Colonic mucosa (tissue), 4 donors: Measurements from ENCODE around the gene MYH15. TPM values are rescaled to one million over a fixed set of nuclear protein-coding genes. Genes with fewer than 3 reads are reported as not detected.

ENCODE experiments used
- DNase-seq: peaks from one replicate; pipeline ENCODE4 v3.0.0-alpha.2; 2020
- H3K27ac ChIP-seq: fragments of 200-600 bp; one replicate; pipeline ENCODE4 v1.8.0; 2021
- H3K27me3 ChIP-seq: fragments of 200-600 bp; one replicate; pipeline ENCODE4 v1.8.0; 2021
- H3K36me3 ChIP-seq: fragments of 200-600 bp; one replicate; pipeline ENCODE4 v1.8.0; 2021
- H3K4me1 ChIP-seq: fragments of 200-600 bp; one replicate; pipeline ENCODE4 v1.8.0; 2021; ENCODE audit warnings: mild to moderate bottlenecking
- H3K4me3 ChIP-seq: fragments of 200-600 bp; one replicate; pipeline ENCODE4 v1.8.0; 2021
- H3K9ac ChIP-seq, 2 donors: one replicate each; pipeline ENCODE4 v1.7.0; 2013; ENCODE audit warnings: control low read depth in 2 of 2, low read depth in 2 of 2, low read length in 2 of 2
- H3K9me3 ChIP-seq: fragments of 200-600 bp; one replicate; pipeline ENCODE4 v1.8.0; 2021
- intact Hi-C: fragments of 100-400 bp; cut with DNase I; formaldehyde crosslinking; loops from one replicate; pipeline ENCODE4 v1.14.1; 2022
- total RNA-seq, 2 donors: library from RNA; stranded (reverse); fragmentation: NEBNext Ultra II Directional in 1 of 2; extraction: Animal tissue kit (Norgen Biotek cat#: 25700) in 1 of 2; gene quantifications; one replicate each; pipeline ENCODE4 v1.2.1, GENCODE V29; 2021
- TF ChIP-seq, protein P1 (sequence below): fragments of 200-600 bp; IDR thresholded peaks from one replicate; pipeline ENCODE4 v1.8.0; 2022; ENCODE audit warnings: antibody characterized with exemption, mild to moderate bottlenecking
- donor health status: healthy.
- donor health status: DM: no; HTN: no; CAD: no.
- donor health status: DM: no; HTN: no; CAD: no.

MYH15 gene
- total RNA-seq, 2 donors from 2014 or later, result 0.13 to 0.44 TPM

DNA sequence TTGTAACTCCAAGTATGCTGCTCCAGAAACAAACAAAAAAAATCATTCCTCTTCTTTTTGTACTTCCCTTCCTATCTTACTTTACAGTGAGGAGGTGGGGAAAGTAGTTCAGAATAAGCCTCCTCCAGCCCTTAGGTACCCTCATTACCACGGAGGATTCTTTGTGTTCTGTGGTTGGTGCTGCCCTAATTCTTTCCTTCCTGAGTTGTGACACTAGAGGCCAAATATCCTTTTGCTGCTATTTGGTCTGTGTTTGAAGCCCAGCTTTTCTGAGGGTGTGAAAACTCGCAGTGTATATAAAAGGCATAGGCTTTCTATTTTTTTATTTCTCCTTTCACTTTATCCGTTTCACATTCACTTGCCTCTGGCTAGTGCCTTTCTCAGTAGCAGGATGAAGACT is 115.8 kb downstream of the MYH15 start:
- no peak for DNase-seq
- Histone ChIP-seq H3K4me3 (no peak overlapping the region), H3K9me3 (no peaks in the 10 kb centered on the region), H3K4me1 (no peaks in the 10 kb centered on the region), H3K27ac (no peak overlapping the region), H3K27me3 (no peaks in the 10 kb centered on the region), H3K36me3 (no peaks in the 10 kb centered on the region), H3K9ac (no peak overlapping the region)
- TF ChIP-seq, protein P1, sequence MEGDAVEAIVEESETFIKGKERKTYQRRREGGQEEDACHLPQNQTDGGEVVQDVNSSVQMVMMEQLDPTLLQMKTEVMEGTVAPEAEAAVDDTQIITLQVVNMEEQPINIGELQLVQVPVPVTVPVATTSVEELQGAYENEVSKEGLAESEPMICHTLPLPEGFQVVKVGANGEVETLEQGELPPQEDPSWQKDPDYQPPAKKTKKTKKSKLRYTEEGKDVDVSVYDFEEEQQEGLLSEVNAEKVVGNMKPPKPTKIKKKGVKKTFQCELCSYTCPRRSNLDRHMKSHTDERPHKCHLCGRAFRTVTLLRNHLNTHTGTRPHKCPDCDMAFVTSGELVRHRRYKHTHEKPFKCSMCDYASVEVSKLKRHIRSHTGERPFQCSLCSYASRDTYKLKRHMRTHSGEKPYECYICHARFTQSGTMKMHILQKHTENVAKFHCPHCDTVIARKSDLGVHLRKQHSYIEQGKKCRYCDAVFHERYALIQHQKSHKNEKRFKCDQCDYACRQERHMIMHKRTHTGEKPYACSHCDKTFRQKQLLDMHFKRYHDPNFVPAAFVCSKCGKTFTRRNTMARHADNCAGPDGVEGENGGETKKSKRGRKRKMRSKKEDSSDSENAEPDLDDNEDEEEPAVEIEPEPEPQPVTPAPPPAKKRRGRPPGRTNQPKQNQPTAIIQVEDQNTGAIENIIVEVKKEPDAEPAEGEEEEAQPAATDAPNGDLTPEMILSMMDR, result no peak
- intact Hi-C loops, result no loop called here

DNA sequence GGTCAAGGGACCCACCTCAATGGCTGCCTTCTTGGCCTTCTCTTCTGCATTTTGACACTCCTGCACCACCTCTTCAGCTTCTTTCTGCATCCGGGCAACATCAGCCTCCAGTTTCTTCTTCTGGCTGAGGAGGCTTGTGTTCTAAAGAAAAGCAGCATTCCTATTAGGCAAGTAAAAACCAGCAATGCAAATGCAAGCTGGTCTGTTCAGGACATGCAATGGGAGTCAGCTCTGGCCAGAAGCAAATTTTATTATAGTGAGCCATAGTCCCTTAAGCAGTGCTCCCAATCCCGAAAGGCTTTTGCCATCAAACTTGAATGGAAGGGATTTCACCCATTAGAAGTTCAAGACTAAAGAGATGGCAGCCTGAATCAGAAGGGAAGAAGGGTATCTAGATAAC is 116.4 kb downstream of the MYH15 start:
- TF ChIP-seq, protein P1, result no peak
- H3K4me3 ChIP-seq, result no peak overlapping the region
- H3K4me1 ChIP-seq, result no peaks in the 10 kb centered on the region
- no peak overlapping the region for H3K9ac ChIP-seq
- no peaks in the 10 kb centered on the region for H3K36me3 ChIP-seq
- DNase-seq, result no peak
- no peak overlapping the region for H3K27ac ChIP-seq
- H3K27me3 ChIP-seq, result no peaks in the 10 kb centered on the region
- intact Hi-C loops, result no loop called here
- H3K9me3 ChIP-seq, result no peaks in the 10 kb centered on the region

DNA sequence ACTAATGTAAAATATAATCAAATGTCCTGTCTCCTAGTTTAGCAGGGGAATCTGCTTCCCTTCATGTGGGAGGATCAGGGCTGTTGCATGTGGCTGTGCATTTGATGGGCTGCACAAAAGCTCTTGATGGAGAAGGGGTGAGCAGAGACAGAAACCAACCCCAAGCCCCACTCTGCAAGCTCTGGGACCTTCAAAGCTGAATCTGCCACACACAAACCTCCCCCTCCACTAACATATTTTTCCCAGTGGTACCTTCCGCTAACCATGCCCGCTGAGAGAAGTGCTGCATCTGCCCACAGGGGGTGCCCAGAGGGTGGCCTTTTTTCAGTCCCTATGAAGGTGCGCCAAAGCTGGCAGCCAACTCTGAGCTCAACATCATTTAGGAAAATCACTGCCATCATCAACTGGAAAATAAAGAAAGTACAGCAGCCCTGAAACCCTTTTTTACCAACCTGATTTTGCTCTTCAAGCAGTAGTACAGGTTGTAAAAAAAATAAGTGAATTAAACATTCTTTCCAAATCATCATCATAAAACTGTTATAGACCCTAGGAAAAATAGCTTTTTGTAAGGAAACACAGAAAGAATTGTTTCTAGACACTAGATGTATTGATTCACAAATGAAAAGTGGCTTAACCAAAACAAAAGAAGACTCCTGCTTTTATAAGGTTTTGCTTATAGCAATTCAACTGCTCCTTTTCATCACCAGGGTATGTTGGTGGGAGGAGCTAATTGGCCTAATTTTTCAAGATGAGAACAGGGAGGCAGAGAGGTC is 117.1 kb downstream of the MYH15 start:
- TF ChIP-seq, protein P1, result no peak
- Histone ChIP-seq H3K9ac (no peak overlapping the region), H3K27me3 (no peaks in the 10 kb centered on the region), H3K9me3 (no peaks in the 10 kb centered on the region), H3K4me3 (no peak overlapping the region), H3K4me1 (no peaks in the 10 kb centered on the region), H3K27ac (no peak overlapping the region), H3K36me3 (no peaks in the 10 kb centered on the region)
- no peak for DNase-seq
- intact Hi-C loops, result no loop called here

DNA sequence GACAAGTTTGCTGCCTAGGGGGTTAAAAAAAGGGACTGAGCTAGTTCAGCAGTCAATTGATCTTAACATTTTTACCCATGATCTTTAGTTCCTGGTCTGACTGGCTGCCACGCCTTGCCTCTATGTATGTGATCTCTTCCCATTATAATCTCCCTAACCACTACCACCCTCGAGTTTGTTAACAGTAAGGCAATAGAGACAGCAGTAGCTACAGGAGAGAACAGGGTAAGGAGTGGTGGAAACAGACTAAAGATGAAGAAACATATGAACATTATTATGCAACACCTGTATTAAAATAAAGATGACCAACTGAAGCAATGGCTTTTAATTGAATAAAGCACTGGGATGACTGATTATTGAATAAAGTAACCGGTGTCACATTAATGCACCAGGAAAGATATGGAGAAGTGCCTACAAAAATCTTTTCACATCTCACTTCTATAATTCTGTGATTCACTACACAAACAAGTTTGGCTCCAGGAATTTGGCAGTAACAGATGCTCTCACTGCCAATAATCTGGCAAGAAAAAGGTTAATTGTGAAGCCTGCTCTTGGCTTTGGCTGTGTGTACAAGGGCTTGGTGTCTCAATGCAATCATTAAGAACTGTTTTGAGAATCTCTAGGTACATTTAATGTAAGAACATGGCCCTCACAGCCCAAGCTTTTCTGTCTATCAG is 118.3 kb downstream of the MYH15 start:
- H3K36me3 ChIP-seq, result no peaks in the 10 kb centered on the region
- no peak overlapping the region for H3K27ac ChIP-seq
- no peak overlapping the region for H3K9ac ChIP-seq
- intact Hi-C loops, result no loop called here
- H3K4me3 ChIP-seq, result no peak overlapping the region
- H3K27me3 ChIP-seq, result no peaks in the 10 kb centered on the region
- no peaks in the 10 kb centered on the region for H3K4me1 ChIP-seq
- TF ChIP-seq, protein P1, result no peak
- DNase-seq, result no peak
- no peaks in the 10 kb centered on the region for H3K9me3 ChIP-seq

DNA sequence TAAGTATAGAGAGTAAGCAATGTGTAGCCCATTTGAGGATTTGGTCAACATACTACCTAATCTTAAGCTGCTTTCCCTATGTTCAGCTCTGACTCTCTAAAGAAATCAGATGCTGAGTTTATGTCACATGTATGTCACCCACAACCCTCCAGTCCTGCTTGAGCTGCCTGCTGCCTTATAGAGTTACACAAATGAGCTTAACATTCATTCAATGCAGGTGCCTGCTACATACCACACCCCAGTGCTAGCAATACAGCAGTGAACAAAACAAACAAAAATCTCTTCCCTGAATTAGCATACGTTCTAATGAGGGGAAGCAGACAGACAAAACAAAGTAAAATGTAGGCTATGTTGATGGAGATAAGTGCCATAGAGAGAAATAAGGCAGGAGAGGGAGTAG is 121.0 kb downstream of the MYH15 start:
- Histone ChIP-seq H3K36me3 (no peaks in the 10 kb centered on the region), H3K9ac (no peak overlapping the region), H3K9me3 (no peaks in the 10 kb centered on the region), H3K27ac (no peak overlapping the region), H3K4me1 (no peaks in the 10 kb centered on the region), H3K27me3 (no peaks in the 10 kb centered on the region), H3K4me3 (no peak overlapping the region)
- no peak for DNase-seq
- TF ChIP-seq, protein P1, result no peak
- intact Hi-C loops, result no loop called here
